Measurements from ENCODE around the gene PDE6G.

The PDE6G gene

DNA sequence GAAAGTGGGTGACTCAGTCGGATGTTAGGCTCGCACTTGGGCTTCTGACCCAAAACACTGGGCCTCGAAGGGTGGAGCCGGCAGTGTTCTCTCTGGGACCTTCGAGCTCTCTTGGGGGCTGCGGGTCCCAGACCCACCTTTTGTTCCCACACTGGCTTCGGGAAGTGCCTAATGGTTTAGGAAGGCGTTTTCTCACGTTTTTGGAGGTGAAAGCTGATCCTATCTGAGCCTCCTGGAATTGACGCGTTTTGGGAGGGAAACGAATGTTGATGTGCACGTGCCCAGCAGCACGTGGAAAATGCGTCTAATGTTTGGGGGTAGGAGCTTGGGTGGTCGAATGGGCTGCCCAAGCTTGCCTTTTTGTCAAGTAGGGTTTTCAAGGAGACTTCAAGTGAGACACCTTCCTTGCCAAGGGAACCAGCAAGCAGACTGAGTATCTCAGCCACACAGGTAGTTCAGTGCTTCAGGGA lies 28.1 kb upstream of the PDE6G start:
- no peak for TF ChIP-seq CTCF (IDR thresholded peaks at IDR 0.05)

GRCh38 chr17:81683584-81684441 lies 27.5 kb upstream of the PDE6G start, which contains the start of the genes ARL16 and HGS:
Gene ARL16 (minus strand): TSS chr17:81683797. CDS start chr17:81683753, 44 bp downstream.
Gene HGS (plus strand): TSS chr17:81684011. CDS start chr17:81684067, 56 bp downstream.
- TF ChIP-seq CTCF (IDR thresholded peaks at IDR 0.05) = no peak

GRCh38 chr17:81683208-81683583 lies 26.9 kb upstream of the PDE6G start:
- TF ChIP-seq CTCF (IDR thresholded peaks at IDR 0.05) = no peak

DNA sequence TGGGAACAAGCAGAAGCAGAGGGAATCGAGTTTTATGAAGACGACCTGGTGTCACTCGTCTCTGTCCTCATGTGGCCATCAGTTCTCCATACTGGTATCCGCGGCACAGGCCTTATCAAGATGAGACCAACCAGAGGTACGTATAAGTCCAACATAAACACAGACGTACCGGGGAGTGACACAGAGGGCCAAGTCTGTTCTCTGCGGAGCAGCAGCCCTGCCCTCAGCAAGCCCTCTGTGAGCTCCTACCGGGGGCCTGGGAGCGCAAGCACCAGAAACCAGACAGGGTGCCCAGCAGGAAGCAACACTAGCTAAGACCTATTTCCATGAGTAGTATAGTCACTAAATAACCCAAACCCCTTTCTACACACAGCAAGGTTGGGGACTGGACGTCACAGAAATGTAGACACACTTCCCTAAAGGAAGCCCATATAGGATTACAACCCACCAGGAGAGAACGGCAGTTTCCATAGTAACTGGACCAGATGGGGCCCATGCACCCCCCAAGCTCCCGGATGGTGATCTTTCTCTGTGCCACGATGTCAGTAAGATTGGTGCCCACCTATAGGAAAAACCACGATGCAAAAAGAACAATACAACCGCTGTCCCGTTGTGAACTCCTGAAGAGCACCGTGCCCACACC lies 26.3 kb upstream of the PDE6G start:
- no peak for TF ChIP-seq CTCF (IDR thresholded peaks at IDR 0.05)

- TF ChIP-seq CTCF (IDR thresholded peaks at IDR 0.05) = no peak
These were observed 25.3 kb upstream of the PDE6G start for GRCh38 chr17:81681672-81682071.

DNA sequence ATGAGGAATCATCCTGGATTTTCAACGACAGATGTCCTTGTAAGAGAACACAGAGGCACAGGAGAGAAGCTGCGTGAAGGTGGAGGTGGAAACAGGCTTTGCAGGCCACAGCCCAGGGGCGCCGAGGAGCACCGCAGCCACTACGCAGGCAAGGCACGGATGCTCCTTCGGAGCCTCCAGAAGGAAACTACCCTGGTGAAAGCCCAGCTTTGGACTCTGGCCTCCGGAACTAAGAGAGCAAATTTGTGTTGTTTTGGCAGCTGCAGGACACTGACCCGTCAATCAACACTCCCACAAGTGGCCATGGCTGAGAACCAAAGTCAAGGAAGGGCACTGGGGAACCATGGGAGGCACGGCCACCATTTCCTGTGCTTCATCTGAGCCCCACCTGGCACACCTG lies 23.8 kb upstream of the PDE6G start:
- TF ChIP-seq CTCF (IDR thresholded peaks at IDR 0.05) = no peak

DNA sequence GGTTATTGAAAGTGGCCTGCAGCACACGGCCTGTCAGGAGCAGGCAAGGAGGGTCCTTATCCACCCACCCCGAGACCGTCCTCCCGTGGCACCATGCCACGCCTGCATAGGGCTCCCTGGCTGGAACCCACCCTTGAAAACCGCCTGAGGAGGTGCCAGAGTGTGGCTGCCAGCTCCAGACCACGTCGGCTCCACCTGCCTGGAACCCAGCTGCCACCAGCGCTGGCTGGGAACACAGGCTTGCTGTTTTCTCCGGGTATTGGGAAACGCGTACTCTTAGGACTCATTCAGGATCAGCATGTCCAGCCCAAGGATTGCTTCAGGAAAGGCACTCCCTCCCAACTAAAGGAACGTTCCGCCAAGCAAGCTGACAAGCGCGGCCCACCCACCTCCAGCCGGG lies 20.6 kb upstream of the PDE6G start:
- no peak for TF ChIP-seq CTCF (IDR thresholded peaks at IDR 0.05)

All from LNCAP (cell line).